Suppressor macrophage treated with lipopolysaccharide for 4 hours (primary cell): ENCODE results near the gene THSD8.
A peak's percentile ranks its signal among the peaks of the same experiment; 100 is the strongest.

ENCODE experiments used
- DNase-seq: peaks from one replicate; pipeline ENCODE4 v3.0.0-alpha.2; 2020

THSD8 gene

GRCh38 chr19:12801466-12802266 lies at the start of gene THSD8, which contains the start of gene PRDX2:
Gene THSD8 (plus strand): TSS chr19:12802069. CDS start chr19:12802072, 3 bp downstream.
Gene PRDX2 (minus strand): TSS chr19:12801800. CDS start chr19:12801261, 539 bp downstream.
- no peak for DNase-seq

GRCh38 chr19:12754465-12755196 lies 47.2 kb upstream of the THSD8 start:
- DNase-seq, result no peak

- DNase-seq, result no peak
These were observed 45.6 kb upstream of the THSD8 start for GRCh38 chr19:12756150-12756883.

- DNase-seq, result peak; percentile 86
These were observed 44.2 kb upstream of the THSD8 start for GRCh38 chr19:12757544-12758274.

GRCh38 chr19:12759686-12760085 lies 42.2 kb upstream of the THSD8 start:
- DNase-seq, result no peak

GRCh38 chr19:12763100-12763499 lies 38.8 kb upstream of the THSD8 start:
- no peak for DNase-seq

DNA sequence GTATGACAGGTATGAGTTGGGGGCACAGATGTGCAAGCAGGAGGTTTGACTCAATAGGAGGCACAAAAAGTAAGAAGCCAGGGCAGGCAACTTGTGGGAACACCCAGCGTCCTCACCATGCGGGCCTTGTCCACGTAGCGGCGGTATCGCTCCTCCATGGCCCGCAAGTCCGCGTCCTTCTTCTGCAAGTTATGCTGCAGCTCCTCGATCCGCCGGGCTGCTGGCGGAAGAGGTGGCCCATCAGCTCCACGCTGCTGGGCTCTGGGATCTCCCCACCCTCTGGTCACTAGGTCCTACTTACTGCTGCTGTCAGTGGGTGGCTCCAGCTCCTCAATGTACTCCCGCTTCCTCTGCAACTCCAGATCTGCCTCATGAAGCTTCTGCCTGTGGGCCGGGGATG lies 37.2 kb upstream of the THSD8 start:
- DNase-seq, result no peak

GRCh38 chr19:12766051-12766521 lies 35.8 kb upstream of the THSD8 start:
- peak; percentile 90 for DNase-seq

- DNase-seq, result no peak
These were observed 34.7 kb upstream of the THSD8 start for GRCh38 chr19:12767150-12767549.

- no peak for DNase-seq
These were observed 34.2 kb upstream of the THSD8 start for GRCh38 chr19:12767666-12768065.

- DNase-seq, result no peak
These were observed 32.2 kb upstream of the THSD8 start for GRCh38 chr19:12769689-12770088.

- no peak for DNase-seq
These were observed 30.9 kb upstream of the THSD8 start for GRCh38 chr19:12770922-12771321.

DNA sequence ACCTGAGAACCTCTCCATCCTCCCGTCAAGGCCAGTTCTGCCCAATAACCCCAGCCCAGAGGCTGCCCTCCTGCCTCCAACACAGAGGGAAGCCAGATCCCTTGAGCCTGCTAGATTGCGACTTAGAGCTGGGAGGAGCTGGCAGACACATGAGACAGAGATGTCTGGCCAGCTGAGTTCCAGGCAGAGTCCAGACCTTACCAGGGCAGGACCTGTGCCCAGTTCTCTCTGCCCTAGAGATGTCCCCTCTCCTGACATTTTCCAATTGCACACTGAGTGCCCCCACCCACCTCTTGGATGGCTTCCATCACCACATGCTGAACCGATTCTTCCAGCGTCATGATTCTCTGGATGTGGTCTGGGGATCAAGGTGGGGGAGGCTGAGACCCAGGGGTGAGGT lies 29.5 kb upstream of the THSD8 start:
- DNase-seq, result no peak

- no peak for DNase-seq
These were observed 28.3 kb upstream of the THSD8 start for GRCh38 chr19:12773571-12773970.

GRCh38 chr19:12774588-12775555 lies 27.0 kb upstream of the THSD8 start, which contains the start of gene HOOK2:
Gene HOOK2 (minus strand): TSS chr19:12775552. CDS start chr19:12775449, 103 bp downstream.
- DNase-seq, result no peak

- peak; percentile 92 for DNase-seq
These were observed 24.5 kb upstream of the THSD8 start for GRCh38 chr19:12777217-12778016.

GRCh38 chr19:12778017-12778904 lies 23.6 kb upstream of the THSD8 start:
- peak; percentile 73 for DNase-seq

GRCh38 chr19:12778905-12779161 lies 23.0 kb upstream of the THSD8 start:
- DNase-seq, result no peak
